Stimulated activated CD4-positive, alpha-beta T cell treated with anti-CD3 and anti-CD28 coated beads, Interleukin-1b, Interleukin-23, amount 100 ng/mL, for 48 hours (primary cell): Measurements from ENCODE around the gene SLC25A1.

Source experiments
- DNase-seq: peaks from one replicate; pipeline ENCODE4 v3.0.0-alpha.2; 2020

Gene SLC25A1

DNA sequence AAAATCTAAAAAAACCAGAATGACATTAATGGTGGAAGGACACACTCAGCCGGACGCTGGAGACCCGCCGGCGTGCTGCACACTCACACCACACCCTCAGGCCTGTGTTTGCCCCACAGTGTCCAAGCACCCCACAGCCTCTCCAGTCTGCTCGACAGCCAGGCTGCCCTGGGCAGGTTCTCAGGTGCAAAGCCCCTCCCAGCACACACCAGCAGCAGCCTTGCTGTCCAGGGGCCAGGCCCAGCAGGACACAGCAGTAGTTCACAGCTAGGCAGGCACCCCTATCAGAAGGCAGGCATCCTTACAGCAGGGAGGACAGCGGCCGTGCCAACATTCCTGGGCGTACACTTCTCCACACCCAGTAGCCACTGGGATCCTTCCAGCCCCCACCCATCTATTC lies 1.7 kb upstream of the SLC25A1 start:
- DNase-seq, result no peak

GRCh38 chr22:19179497-19180048 lies 1.0 kb upstream of the SLC25A1 start:
- DNase-seq, result peak; percentile 41

GRCh38 chr22:19178065-19178656 lies 375 bp downstream of the SLC25A1 start:
- peak; percentile 45 for DNase-seq

GRCh38 chr22:19177164-19178064 lies 1.1 kb downstream of the SLC25A1 start:
- no peak for DNase-seq

- DNase-seq, result no peak
Measured at GRCh38 chr22:19176732-19177131, 1.8 kb downstream of the SLC25A1 start.

GRCh38 chr22:19176175-19176643 lies 2.3 kb downstream of the SLC25A1 start:
- DNase-seq, result no peak

GRCh38 chr22:19175602-19176174 lies 2.8 kb downstream of the SLC25A1 start:
- DNase-seq, result no peak

DNA sequence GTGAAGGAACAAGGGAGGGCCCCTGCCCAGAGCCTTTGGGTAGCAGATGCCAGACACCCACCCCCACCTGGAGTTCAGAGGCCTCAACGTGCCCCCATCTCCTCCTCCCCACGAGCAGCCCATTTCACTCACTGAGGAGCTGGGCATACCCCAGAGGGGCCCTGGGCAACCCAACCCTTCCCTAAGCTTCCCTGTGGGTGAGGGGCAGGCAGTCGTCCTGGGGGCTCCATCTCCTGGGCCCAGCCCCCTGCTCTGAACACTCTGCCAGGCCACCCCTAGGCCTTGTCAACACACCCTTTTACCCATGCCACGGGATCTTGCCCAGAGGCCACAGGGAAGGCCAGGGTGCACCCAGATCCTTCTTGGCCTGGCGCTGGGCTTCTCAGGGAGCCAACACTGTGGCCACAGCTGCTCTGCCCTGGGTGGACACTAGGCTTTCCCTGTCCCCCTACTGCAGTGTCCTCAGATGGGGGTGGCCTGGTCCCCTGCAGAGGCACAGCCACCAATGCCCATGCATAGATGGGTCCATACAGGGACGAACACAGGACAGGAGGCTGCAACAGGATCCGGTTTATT lies 3.4 kb downstream of the SLC25A1 start:
- DNase-seq, result no peak

DNA sequence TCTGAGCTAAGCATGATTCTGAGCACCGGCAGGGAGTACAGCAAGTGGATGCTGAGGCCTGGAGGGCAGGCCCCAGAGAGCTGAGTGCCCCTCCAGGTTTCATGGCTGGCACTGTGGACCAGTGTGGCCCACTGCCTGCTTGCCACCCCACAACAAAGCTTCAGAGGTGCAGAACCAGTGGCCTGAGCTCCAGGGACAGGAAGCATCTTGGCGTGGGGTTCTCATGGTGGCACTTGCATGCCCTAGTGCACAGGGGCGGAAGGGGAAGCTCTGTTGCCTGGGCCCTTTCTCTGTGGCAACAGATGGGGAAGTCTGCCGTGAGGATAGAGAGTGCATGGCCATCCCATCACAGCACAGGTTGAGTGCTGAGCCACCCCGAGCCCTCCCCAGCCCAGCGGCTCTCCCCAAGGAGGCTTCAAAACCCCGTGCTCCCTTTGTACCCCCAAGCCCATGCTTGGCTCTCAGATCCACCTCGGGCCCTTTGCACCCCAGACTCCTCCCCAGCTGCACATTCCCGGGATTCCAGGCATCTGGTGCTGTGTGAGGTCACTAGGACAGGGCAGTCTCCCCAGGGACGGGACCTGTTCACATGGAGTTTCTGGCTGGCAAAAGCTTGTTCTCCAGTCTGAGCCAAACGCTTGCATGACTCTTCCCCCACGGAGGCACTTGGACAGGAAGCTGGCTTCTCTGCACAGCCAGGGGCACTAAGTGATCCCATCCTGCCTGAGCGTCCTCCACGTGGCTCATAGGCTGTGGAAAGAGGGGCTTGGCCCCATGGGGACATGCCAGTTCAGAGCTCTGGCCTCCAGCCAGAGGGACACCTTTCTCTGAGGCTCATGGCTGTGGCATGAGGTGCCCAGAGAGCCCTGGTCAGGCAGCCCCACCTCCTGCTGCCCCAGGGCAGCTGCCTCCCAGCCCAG lies 4.2 kb downstream of the SLC25A1 start:
- DNase-seq, result no peak

GRCh38 chr22:19173047-19174035 lies 5.2 kb downstream of the SLC25A1 start:
- no peak for DNase-seq

DNA sequence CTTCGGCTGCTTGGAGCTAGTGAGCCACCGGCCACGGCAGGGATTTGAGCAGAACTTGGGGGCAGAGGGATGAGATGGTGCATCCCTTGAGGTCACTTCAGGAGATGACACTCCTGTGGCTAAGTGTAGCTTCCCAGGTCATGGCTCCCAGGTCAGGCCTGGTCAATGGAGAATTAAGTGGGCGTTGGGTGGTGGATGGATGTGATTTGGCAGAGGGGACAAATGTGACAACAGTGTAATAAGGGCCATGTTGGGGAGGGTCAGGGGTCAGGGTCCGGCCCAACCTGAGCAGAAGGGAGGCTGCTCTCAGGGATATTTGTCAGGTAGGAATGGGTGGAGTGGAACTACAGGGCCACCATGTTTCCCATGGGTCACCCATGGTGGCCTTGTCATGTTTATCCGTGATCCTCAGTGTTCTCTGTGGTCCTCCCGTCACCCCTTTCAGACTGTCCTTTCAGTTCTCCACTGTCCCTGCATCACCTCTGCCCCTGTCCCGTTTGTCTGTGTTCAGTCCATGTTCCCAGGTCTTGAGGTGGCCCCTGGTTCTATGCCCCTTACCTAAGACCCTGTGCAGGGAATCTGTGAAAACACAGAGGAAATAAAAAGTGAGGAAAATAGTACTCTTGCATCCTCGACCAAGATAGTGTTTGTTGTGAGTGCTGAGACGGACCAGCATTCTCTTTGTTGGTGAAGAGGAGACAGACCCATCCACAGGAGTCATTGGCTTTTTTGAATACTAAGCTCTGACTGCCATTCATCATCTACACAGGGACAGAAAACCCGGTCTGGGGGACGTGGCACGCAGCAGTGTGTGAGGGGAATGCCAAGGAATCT lies 6.1 kb downstream of the SLC25A1 start:
- DNase-seq, result no peak

DNA sequence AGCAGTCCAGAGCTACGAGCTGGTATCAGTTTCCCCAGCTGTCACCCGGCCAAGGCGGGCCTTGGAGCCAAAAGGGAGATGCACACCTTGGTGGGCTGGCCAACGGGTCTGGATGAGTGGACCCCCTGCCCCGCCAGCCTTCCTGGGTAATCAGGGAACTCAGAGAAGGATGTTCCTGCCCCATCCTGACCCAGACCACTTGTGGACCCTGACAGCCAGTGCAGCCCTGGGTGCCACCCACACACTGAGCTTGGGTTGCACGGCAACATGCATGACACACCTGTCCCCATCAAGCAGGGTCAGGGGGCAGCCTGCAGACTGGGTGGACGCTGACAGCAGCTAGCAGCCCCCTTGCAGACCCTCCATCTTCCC lies 8.6 kb downstream of the SLC25A1 start:
- no peak for DNase-seq

- DNase-seq, result no peak
Measured at GRCh38 chr22:19169002-19169946, 9.3 kb downstream of the SLC25A1 start.

DNA sequence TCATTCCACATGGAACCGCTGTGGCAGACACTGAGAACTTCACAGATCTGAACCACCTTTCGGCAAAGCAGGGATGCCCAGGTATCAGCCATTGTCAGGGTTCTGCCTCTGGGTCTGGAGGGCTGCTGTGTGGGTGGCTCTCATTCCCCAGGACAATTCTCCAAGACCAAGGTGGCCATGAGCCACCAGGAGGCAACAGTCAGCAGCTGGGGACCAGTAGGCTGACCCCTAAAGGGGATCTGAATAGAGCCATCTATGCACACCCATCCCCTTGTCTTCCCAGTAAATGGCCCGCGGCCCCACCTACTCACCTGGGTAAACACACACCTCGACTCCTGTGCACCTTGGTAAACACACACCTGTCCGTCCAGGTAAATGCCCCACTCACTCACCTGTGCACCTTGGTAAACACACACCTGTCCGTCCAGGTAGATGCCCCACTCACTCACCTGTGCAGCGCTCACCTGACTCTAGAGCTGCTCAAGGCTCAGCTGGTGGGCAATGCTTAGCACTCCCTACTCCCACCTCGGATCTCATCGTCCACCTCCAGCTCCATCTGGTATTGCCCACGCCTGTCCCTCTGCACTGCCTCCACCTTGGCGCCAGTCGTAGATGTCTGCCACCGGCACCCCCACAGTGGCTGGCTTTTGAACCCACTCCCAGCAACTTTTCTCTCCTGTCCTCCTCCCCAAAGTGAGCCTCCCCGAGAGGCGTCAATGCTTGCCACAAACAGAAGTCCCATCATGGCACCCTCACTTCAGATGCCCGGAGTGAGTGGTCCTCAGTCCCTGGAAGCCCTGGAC lies 10.2 kb downstream of the SLC25A1 start:
- DNase-seq, result no peak

GRCh38 chr22:19167106-19167869 lies 11.2 kb downstream of the SLC25A1 start:
- no peak for DNase-seq

DNA sequence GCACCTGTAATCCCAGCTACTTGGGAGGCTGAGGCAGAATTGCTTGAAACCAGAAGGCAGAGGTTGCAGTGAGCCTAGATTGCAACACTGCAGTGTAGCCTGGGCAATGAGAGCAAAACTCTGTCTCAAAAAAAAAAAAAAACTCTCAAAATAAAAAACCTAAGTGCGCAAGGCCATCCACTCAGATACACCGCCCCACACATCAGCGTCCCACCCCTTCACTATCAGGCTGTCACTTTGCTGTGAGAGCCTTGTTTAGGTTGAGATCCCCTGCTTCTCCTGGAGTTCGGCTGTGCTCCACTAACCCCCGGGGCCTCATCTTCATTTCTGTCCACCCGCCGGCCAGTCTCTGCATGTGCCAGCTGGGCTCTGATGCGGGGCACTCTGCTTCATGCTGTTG lies 12.1 kb downstream of the SLC25A1 start:
- no peak for DNase-seq

DNA sequence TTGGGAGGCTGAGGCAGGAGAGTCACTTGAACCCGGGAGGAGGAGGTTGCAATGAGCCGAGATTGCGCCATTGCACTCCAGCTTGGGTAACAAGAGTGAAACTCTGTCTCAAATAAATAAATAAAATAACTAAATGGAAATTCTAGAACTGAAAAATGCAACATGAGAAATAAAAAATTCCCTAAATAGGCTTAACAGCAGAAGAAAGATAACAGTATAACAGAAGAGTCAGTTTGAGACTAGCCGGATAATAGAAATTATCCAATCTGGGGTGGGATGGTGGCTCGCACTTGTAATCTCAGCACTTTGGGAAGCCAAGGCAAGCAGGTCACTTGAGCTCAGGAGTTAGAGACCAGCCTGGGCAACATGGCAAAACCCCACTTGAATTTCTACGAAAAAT lies 14.1 kb downstream of the SLC25A1 start:
- DNase-seq, result no peak
